GM19240 (cell line): ENCODE results near the gene CYBRD1.
"Not testable (repeated sequence)": the region's sequence is repeated elsewhere in the genome, so short reads cannot be mapped to it uniquely, and the experiment has no call there.

Experiments used
- DNase-seq: peaks from one replicate; pipeline ENCODE4 v3.0.0; 2011; ENCODE audit warnings: low spot score; ENCODE audit not compliant: insufficient read length

Gene CYBRD1

GRCh38 chr2:171522052-171522787, at the start of gene CYBRD1:
TSS of gene CYBRD1 (plus strand) at chr2:171522474. CDS start at chr2:171522546, 72 bp downstream.
- peak; percentile 23 for DNase-seq

GRCh38 chr2:171475979-171476378, 46.3 kb upstream of the CYBRD1 start:
- DNase-seq = no peak

GRCh38 chr2:171478345-171478744, 43.9 kb upstream of the CYBRD1 start:
- no peak for DNase-seq

GRCh38 chr2:171479154-171479814, 43.0 kb upstream of the CYBRD1 start:
- no peak for DNase-seq

- no peak for DNase-seq
Measured at GRCh38 chr2:171480908-171481307, 41.4 kb upstream of the CYBRD1 start.

- DNase-seq = no peak
Measured at GRCh38 chr2:171482308-171482707, 40.0 kb upstream of the CYBRD1 start.

- DNase-seq = no peak
Measured at GRCh38 chr2:171482877-171483276, 39.4 kb upstream of the CYBRD1 start.

- no peak for DNase-seq
Measured at GRCh38 chr2:171483793-171484192, 38.5 kb upstream of the CYBRD1 start.

GRCh38 chr2:171485116-171485515, 37.2 kb upstream of the CYBRD1 start:
- no peak for DNase-seq

- DNase-seq = no peak
Measured at GRCh38 chr2:171487201-171487600, 35.1 kb upstream of the CYBRD1 start.

- DNase-seq = no peak
Measured at GRCh38 chr2:171487803-171488259, 34.4 kb upstream of the CYBRD1 start.

- no peak for DNase-seq
Measured at GRCh38 chr2:171490577-171490976, 31.7 kb upstream of the CYBRD1 start.

- no peak for DNase-seq
Measured at GRCh38 chr2:171491292-171491691, 31.0 kb upstream of the CYBRD1 start.

- no peak for DNase-seq
Measured at GRCh38 chr2:171492664-171493063, 29.6 kb upstream of the CYBRD1 start.

GRCh38 chr2:171497664-171498063, 24.6 kb upstream of the CYBRD1 start:
- not testable (repeated sequence) for DNase-seq

GRCh38 chr2:171505374-171505773, 16.9 kb upstream of the CYBRD1 start:
- DNase-seq = no peak

GRCh38 chr2:171509945-171510731, 12.1 kb upstream of the CYBRD1 start:
- peak; percentile 30 for DNase-seq

- no peak for DNase-seq
Measured at GRCh38 chr2:171512014-171512413, 10.3 kb upstream of the CYBRD1 start.

- no peak for DNase-seq
Measured at GRCh38 chr2:171512683-171513195, 9.5 kb upstream of the CYBRD1 start.

- no peak for DNase-seq
Measured at GRCh38 chr2:171513719-171514160, 8.5 kb upstream of the CYBRD1 start.

GRCh38 chr2:171514908-171515582, 7.2 kb upstream of the CYBRD1 start:
- DNase-seq = no peak
